M059J (cell line): ENCODE measurements around the gene LRIT3. TPM values are rescaled to one million over a fixed set of nuclear protein-coding genes. Genes with fewer than 3 reads are reported as not detected.

Source experiments
- DNase-seq: peaks from one replicate; pipeline ENCODE4 v3.0.0-alpha.2; 2012; ENCODE audit warnings: low read depth
- total RNA-seq: library from RNA; depleted of rRNA; stranded (reverse); fragments of >200 nt; shearing (Covaris generic); gene quantifications from 2 replicates; pipeline ENCODE4 v1.2.3, GENCODE V29; 2014; rRNA removed

LRIT3 gene
- total RNA-seq, 1 experiment from 2014 or later, result not detected

- no peak for DNase-seq
Measured at GRCh38 chr4:109908731-109909130, 60.8 kb downstream of the LRIT3 start.

GRCh38 chr4:109910256-109910655, 62.3 kb downstream of the LRIT3 start:
- no peak for DNase-seq

- DNase-seq, result peak; percentile 79
Measured at GRCh38 chr4:109912706-109913595, 65.0 kb downstream of the LRIT3 start, which contains the start of gene EGF. TSS of gene EGF (plus strand) at chr4:109912883. CDS start at chr4:109913336, 453 bp downstream.

- no peak for DNase-seq
Measured at GRCh38 chr4:109913596-109914241, 65.8 kb downstream of the LRIT3 start.

GRCh38 chr4:109914322-109914721, 66.4 kb downstream of the LRIT3 start:
- no peak for DNase-seq

DNA sequence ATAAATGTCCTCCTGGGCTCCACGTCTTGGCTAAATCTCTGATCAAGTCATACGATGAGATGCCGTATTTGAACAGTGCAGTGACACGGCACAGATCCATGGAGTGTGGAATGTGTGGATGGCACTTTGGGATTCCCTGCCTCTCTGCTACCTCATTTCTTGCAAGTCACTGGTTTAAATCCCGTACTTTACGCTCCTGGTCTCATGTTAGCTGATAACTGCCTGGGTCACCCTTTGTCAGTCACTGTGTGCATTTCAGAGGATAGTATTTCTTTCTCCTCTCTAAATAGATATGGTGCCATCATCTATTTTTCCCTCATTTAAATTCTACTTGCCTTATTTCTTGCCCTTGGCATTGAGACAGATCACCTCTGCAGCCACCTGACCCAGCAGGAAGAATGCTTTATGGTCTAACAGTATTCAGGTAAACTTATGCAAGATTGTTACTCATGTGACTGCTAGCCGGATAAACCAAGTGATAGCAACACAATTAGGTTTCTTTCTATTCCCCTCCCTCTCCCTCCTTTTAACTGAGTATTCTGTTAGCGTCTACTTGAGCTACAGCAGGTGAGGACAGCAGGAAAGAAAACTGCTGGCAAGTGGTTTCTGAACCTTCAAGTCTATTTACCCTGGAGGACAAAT, 67.6 kb downstream of the LRIT3 start:
- DNase-seq, result no peak

- no peak for DNase-seq
Measured at GRCh38 chr4:109916027-109916409, 68.1 kb downstream of the LRIT3 start.

DNA sequence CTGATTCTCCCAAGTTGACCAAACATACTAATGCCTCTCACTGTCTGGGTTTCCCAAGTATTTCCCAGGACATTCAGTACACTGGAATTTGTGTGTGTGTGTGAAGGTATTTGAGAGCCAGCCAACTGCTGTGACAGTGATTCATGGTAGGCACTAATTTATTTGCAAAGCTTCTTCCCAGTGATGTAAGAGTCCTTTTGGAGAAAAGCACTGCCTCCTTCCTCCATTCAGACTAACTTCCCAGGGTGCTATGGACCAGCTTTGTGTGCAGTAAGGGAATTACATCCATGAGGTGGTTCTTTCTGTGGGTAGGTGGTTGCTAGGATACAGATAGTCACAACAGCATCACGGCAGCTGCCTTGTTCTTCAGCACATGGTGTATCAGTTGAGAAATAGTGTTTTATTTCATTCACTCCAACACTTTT, 73.5 kb downstream of the LRIT3 start:
- peak; percentile 92 for DNase-seq

Other genes with a start within 250 kb of the LRIT3 start
- 28.6 and 54.1 TPM in 2 replicates for gene CASP6, start 144.7 kb upstream of the LRIT3 start, total RNA-seq
- gene PLA2G12A, start 118.0 kb upstream of the LRIT3 start, total RNA-seq, result 25.8 and 44.1 TPM in 2 replicates
- gene CFI, start 46.1 kb upstream of the LRIT3 start, total RNA-seq, result 38.1 and 55.0 TPM in 2 replicates
- gene GAR1, start 32.3 kb upstream of the LRIT3 start, total RNA-seq, result 3.6 and 8.7 TPM in 2 replicates
- not detected in 2 replicates for gene RRH, start 20.1 kb upstream of the LRIT3 start, total RNA-seq
- 4.9 TPM in 2 replicates for gene EGF, start 64.8 kb downstream of the LRIT3 start, total RNA-seq